Activated CD8-positive, alpha-beta memory T cell treated with anti-CD3 and anti-CD28 coated beads for 24 hours (primary cell): Measurements from ENCODE around the gene PEPD.
A peak's percentile ranks its signal among the peaks of the same experiment; 100 is the strongest.

Experiments
- DNase-seq: peaks from one replicate; pipeline ENCODE4 v3.0.0-alpha.2; 2020

Gene PEPD

GRCh38 chr19:33436360-33437345 is 84.9 kb downstream of the PEPD start:
- no peak for DNase-seq

- no peak for DNase-seq
Observed at GRCh38 chr19:33435706-33436359, 85.8 kb downstream of the PEPD start.

- DNase-seq = no peak
Observed at GRCh38 chr19:33434886-33435705, 86.5 kb downstream of the PEPD start.

GRCh38 chr19:33434069-33434885 is 87.3 kb downstream of the PEPD start:
- DNase-seq = no peak

GRCh38 chr19:33432446-33433170 is 89.0 kb downstream of the PEPD start:
- no peak for DNase-seq

- DNase-seq = no peak
Observed at GRCh38 chr19:33432015-33432414, 89.6 kb downstream of the PEPD start.

- DNase-seq = peak; percentile 81
Observed at GRCh38 chr19:33430674-33431277, 90.8 kb downstream of the PEPD start.

- DNase-seq = no peak
Observed at GRCh38 chr19:33429891-33430673, 91.5 kb downstream of the PEPD start.

- no peak for DNase-seq
Observed at GRCh38 chr19:33428627-33429125, 92.9 kb downstream of the PEPD start.

- DNase-seq = no peak
Observed at GRCh38 chr19:33427801-33428626, 93.6 kb downstream of the PEPD start.

- no peak for DNase-seq
Observed at GRCh38 chr19:33426621-33427361, 94.8 kb downstream of the PEPD start.

GRCh38 chr19:33424181-33424580 is 97.4 kb downstream of the PEPD start:
- no peak for DNase-seq

GRCh38 chr19:33422369-33423180 is 99.0 kb downstream of the PEPD start:
- DNase-seq = no peak

- DNase-seq = no peak
Observed at GRCh38 chr19:33421368-33421767, 100.2 kb downstream of the PEPD start.

GRCh38 chr19:33420821-33421220 is 100.8 kb downstream of the PEPD start:
- no peak for DNase-seq

GRCh38 chr19:33419788-33420130 is 101.8 kb downstream of the PEPD start:
- no peak for DNase-seq
